Esophagus mucosa (tissue), 1 donor: ENCODE data around the gene CDHR2. TPM values are rescaled to one million over a fixed set of nuclear protein-coding genes. Genes with fewer than 3 reads are reported as not detected.

ENCODE experiments used
- ATAC-seq: fragments of 200-7000 bp; cut with Tn5 transposase; one replicate; pipeline ENCODE4 v1.9.1; 2020
- total RNA-seq: library from RNA; stranded (reverse); gene quantifications from one replicate; pipeline ENCODE4 v1.2.4, GENCODE V29; 2023
- donor health status: DM: yes; HTN: yes; CAD: no.

The CDHR2 gene
- total RNA-seq, 1 donor from 2014 or later, result not detected

GRCh38 chr5:176625512-176625911 is 76.4 kb downstream of the CDHR2 start:
- no peak for ATAC-seq

GRCh38 chr5:176625966-176626875 is 77.1 kb downstream of the CDHR2 start:
- ATAC-seq, result peak; percentile 72

GRCh38 chr5:176626876-176627236 is 77.7 kb downstream of the CDHR2 start:
- ATAC-seq, result no peak

GRCh38 chr5:176627582-176627981 is 78.4 kb downstream of the CDHR2 start:
- ATAC-seq, result no peak

GRCh38 chr5:176628406-176629228 is 79.5 kb downstream of the CDHR2 start:
- ATAC-seq, result no peak

- ATAC-seq, result no peak
These were observed 80.2 kb downstream of the CDHR2 start for GRCh38 chr5:176629317-176629852.

- peak; percentile 48 for ATAC-seq
These were observed 80.9 kb downstream of the CDHR2 start, which contains the start of the genes EIF4E1B and SNCB for GRCh38 chr5:176629853-176630680. TSS of gene EIF4E1B (plus strand) at chr5:176630675. CDS start at chr5:176642788, 12,113 bp downstream. TSS of gene SNCB (minus strand) at chr5:176630534. CDS start at chr5:176629654, 880 bp downstream.

GRCh38 chr5:176630681-176631222 is 81.6 kb downstream of the CDHR2 start:
- ATAC-seq, result no peak

GRCh38 chr5:176631383-176632200 is 82.5 kb downstream of the CDHR2 start:
- no peak for ATAC-seq

GRCh38 chr5:176632745-176633144 is 83.6 kb downstream of the CDHR2 start:
- ATAC-seq, result no peak

GRCh38 chr5:176633598-176633997 is 84.5 kb downstream of the CDHR2 start:
- ATAC-seq, result no peak

- no peak for ATAC-seq
These were observed 87.3 kb downstream of the CDHR2 start for GRCh38 chr5:176636426-176636825.

GRCh38 chr5:176637556-176637955 is 88.4 kb downstream of the CDHR2 start:
- no peak for ATAC-seq

GRCh38 chr5:176638437-176638836 is 89.3 kb downstream of the CDHR2 start:
- no peak for ATAC-seq

- no peak for ATAC-seq
These were observed 90.1 kb downstream of the CDHR2 start for GRCh38 chr5:176639208-176639607.

- ATAC-seq, result no peak
These were observed 90.8 kb downstream of the CDHR2 start for GRCh38 chr5:176639981-176640380.

- no peak for ATAC-seq
These were observed 91.5 kb downstream of the CDHR2 start for GRCh38 chr5:176640616-176641015.

- ATAC-seq, result no peak
These were observed 93.7 kb downstream of the CDHR2 start for GRCh38 chr5:176642675-176643490.

GRCh38 chr5:176643491-176644219 is 94.5 kb downstream of the CDHR2 start:
- ATAC-seq, result no peak
